SK-N-SH treated with all-trans-retinoic acid at 6 μM for 48 hours (cell line): Measurements from ENCODE around the gene MB21D2.

Experiments used
- ATAC-seq: fragments of 200-7000 bp; cut with Tn5 transposase; 3 replicates; pipeline ENCODE4 v1.9.1; 2020; ENCODE audit warnings: mild to moderate bottlenecking, moderate library complexity
- ARNTL ChIP-seq: fragments of 450-650 bp; formaldehyde crosslinking; IDR thresholded peaks from 2 replicates; pipeline ENCODE4 v1.5.0; 2020; ENCODE audit warnings: low read depth, mild to moderate bottlenecking, moderate library complexity, borderline replicate concordance
- BACH2 ChIP-seq: fragments of 250-450 bp; sonication (Bioruptor Pico); IDR thresholded peaks from 2 replicates; pipeline ENCODE4 v1.9.0; 2021; ENCODE audit warnings: mild to moderate bottlenecking, borderline replicate concordance
- CSDC2 ChIP-seq: fragments of 250-450 bp; sonication (Bioruptor Pico); IDR thresholded peaks from 2 replicates; pipeline ENCODE4 v1.5.0; 2020; ENCODE audit warnings: mild to moderate bottlenecking, moderate library complexity
- ESRRG ChIP-seq: fragments of 250-450 bp; sonication (Bioruptor Pico); IDR thresholded peaks from 2 replicates; pipeline ENCODE4 v1.6.1; 2021; ENCODE audit warnings: mild to moderate bottlenecking
- GLIS3 ChIP-seq: fragments of 250-450 bp; sonication (Bioruptor Pico); IDR thresholded peaks from 2 replicates; pipeline ENCODE4 v1.5.0; 2020; ENCODE audit warnings: mild to moderate bottlenecking, moderate library complexity
- ISL1 ChIP-seq: fragments of 250-450 bp; sonication (Bioruptor Pico); IDR thresholded peaks from 2 replicates; pipeline ENCODE4 v2.1.2; 2022; ENCODE audit warnings: mild to moderate bottlenecking, moderate library complexity
- OSR1 ChIP-seq: fragments of 250-450 bp; sonication (Bioruptor Pico); IDR thresholded peaks from 2 replicates; pipeline ENCODE4 v1.8.0; 2022; ENCODE audit warnings: moderate library complexity, mild to moderate bottlenecking, inconsistent platforms
- PPARA ChIP-seq: fragments of 250-450 bp; sonication (Bioruptor Pico); IDR thresholded peaks from 2 replicates; pipeline ENCODE4 v1.5.0; 2020; ENCODE audit warnings: mild to moderate bottlenecking, borderline replicate concordance
- RARB ChIP-seq: fragments of 250-450 bp; sonication (Bioruptor Pico); IDR thresholded peaks from 2 replicates; pipeline ENCODE4 v1.8.0; 2021; ENCODE audit warnings: mild to moderate bottlenecking, moderate library complexity
- SNAI2 ChIP-seq: fragments of 250-450 bp; sonication (Bioruptor Pico); IDR thresholded peaks from 2 replicates; pipeline ENCODE4 v1.5.0; 2020; ENCODE audit warnings: mild to moderate bottlenecking, moderate library complexity
- TCF4 ChIP-seq: fragments of 250-450 bp; sonication (Bioruptor Pico); IDR thresholded peaks from 2 replicates; pipeline ENCODE4 v1.8.0; 2021; ENCODE audit warnings: mild to moderate bottlenecking, moderate library complexity, borderline replicate concordance
- TOX ChIP-seq: fragments of 250-450 bp; sonication (Bioruptor Pico); IDR thresholded peaks from 2 replicates; pipeline ENCODE4 v1.8.0; 2021; ENCODE audit warnings: mild to moderate bottlenecking, moderate library complexity, borderline replicate concordance
- ZC3H10 ChIP-seq: fragments of 250-450 bp; sonication (Bioruptor Pico); IDR thresholded peaks from 2 replicates; pipeline ENCODE4 v1.5.1; 2021; ENCODE audit warnings: mild to moderate bottlenecking, moderate library complexity
- ZFP30 ChIP-seq: fragments of 450-650 bp; formaldehyde crosslinking; IDR thresholded peaks from 2 replicates; pipeline ENCODE4 v1.5.0; 2022; ENCODE audit warnings: mild to moderate bottlenecking, moderate library complexity
- ZNF565 ChIP-seq: fragments of 450-650 bp; formaldehyde crosslinking; conservative IDR thresholded peaks from 2 replicates; pipeline ENCODE4 v1.5.0; 2020; ENCODE audit warnings: low read depth, mild to moderate bottlenecking, moderate library complexity
- ZNF70 ChIP-seq: fragments of 450-650 bp; formaldehyde crosslinking; IDR thresholded peaks from 2 replicates; pipeline ENCODE4 v1.5.0; 2020; ENCODE audit warnings: mild to moderate bottlenecking, moderate library complexity
- TF ChIP-seq, protein P1 (sequence below): fragments of 250-450 bp; sonication (Bioruptor Pico); IDR thresholded peaks from 2 replicates; pipeline ENCODE4 v1.8.0; 2020; ENCODE audit warnings: mild to moderate bottlenecking, moderate library complexity, borderline replicate concordance
- TF ChIP-seq, protein P2 (sequence below): fragments of 250-450 bp; sonication (Bioruptor Pico); IDR thresholded peaks from 2 replicates; pipeline ENCODE4 v1.5.1; 2021; ENCODE audit warnings: mild to moderate bottlenecking, moderate library complexity
- TF ChIP-seq, protein P3 (sequence below): fragments of 250-450 bp; sonication (Bioruptor Pico); IDR thresholded peaks from 2 replicates; pipeline ENCODE4 v1.8.0; 2021; ENCODE audit warnings: low read depth, mild to moderate bottlenecking, moderate library complexity, borderline replicate concordance
- TF ChIP-seq, protein P4 (sequence below): fragments of 250-450 bp; sonication (Bioruptor Pico); IDR thresholded peaks from 2 replicates; pipeline ENCODE4 v1.5.1; 2020; ENCODE audit warnings: low read depth, mild to moderate bottlenecking, moderate library complexity

The MB21D2 gene

DNA sequence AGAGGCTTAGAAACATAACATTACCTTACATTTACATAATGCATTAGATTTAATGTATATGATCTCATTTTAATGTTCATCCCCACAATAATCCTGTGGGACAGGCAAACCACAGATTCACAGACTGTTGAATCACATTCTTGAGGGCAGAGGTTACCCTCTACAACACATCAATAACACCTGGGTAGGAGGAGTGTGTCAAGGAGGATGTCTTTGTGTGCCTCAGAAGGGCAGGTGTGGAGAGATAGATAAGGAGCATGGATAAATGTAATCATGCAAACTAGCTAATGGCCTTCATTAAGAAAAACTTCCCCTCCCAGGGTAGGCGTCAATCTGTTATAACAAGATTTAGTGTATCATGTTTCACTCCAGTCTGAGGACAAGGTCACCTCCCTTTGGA is 12.9 kb upstream of the MB21D2 start:
- ATAC-seq, result no peak
- no peak for TF ChIP-seq ISL1
- TF ChIP-seq, protein P1, sequence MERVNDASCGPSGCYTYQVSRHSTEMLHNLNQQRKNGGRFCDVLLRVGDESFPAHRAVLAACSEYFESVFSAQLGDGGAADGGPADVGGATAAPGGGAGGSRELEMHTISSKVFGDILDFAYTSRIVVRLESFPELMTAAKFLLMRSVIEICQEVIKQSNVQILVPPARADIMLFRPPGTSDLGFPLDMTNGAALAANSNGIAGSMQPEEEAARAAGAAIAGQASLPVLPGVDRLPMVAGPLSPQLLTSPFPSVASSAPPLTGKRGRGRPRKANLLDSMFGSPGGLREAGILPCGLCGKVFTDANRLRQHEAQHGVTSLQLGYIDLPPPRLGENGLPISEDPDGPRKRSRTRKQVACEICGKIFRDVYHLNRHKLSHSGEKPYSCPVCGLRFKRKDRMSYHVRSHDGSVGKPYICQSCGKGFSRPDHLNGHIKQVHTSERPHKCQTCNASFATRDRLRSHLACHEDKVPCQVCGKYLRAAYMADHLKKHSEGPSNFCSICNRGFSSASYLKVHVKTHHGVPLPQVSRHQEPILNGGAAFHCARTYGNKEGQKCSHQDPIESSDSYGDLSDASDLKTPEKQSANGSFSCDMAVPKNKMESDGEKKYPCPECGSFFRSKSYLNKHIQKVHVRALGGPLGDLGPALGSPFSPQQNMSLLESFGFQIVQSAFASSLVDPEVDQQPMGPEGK (CRISPR knock-in tag), result no peak

DNA sequence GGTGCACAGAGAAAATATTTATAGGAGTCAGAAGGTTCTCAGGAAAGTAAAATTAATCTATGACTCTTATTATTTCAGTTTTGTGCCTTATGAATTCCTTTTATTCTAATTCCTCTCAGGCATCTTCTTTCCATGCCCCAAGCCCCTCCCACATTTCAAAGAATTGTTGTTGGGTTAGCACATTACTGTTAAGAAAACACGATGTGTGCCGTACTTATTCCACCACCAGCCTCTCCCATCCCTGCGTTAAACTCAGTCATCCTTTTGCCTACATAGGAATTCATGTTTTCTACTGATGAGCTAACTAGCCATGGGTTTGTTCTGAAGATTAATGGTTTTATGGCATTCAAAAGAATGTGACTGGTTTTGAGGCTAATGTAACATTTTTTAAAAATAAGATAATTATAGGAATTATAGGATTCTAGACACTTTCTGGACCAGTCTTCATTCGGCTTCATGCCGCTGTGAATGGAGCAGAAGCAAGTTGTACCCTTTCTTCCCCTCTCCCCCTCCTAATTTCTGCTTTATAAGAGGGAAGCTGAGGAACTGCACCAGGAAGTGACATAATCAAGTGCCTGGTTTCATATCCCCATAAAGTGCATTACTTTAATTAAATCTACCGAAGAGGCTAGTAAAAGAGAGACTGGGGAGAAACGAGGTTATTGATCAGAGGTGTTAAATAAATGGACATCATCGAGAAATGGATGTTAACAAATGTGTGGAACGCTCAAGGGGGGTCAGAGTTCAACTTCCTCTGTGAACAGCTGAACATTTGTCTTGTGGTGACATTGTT is 12.3 kb upstream of the MB21D2 start:
- ATAC-seq, result no peak
- TF ChIP-seq SNAI2 (CRISPR knock-in tag) (no peak), ESRRG (CRISPR knock-in tag) (no peak), TCF4 (CRISPR knock-in tag) (no peak), ARNTL (CRISPR knock-in tag) (no peak), ZNF565 (CRISPR knock-in tag) (no peak), ZC3H10 (CRISPR knock-in tag) (no peak), TOX (CRISPR knock-in tag) (no peak), GLIS3 (no peak), ZNF70 (CRISPR knock-in tag) (no peak), BACH2 (CRISPR knock-in tag) (no peak), OSR1 (CRISPR knock-in tag) (no peak), PPARA (no peak), RARB (no peak), ISL1 (no peak), CSDC2 (CRISPR knock-in tag) (no peak), ZFP30 (no peak)
- TF ChIP-seq, protein P2, sequence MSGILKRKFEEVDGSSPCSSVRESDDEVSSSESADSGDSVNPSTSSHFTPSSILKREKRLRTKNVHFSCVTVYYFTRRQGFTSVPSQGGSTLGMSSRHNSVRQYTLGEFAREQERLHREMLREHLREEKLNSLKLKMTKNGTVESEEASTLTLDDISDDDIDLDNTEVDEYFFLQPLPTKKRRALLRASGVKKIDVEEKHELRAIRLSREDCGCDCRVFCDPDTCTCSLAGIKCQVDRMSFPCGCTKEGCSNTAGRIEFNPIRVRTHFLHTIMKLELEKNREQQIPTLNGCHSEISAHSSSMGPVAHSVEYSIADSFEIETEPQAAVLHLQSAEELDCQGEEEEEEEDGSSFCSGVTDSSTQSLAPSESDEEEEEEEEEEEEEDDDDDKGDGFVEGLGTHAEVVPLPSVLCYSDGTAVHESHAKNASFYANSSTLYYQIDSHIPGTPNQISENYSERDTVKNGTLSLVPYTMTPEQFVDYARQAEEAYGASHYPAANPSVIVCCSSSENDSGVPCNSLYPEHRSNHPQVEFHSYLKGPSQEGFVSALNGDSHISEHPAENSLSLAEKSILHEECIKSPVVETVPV (CRISPR knock-in tag), result no peak
- TF ChIP-seq, protein P3, sequence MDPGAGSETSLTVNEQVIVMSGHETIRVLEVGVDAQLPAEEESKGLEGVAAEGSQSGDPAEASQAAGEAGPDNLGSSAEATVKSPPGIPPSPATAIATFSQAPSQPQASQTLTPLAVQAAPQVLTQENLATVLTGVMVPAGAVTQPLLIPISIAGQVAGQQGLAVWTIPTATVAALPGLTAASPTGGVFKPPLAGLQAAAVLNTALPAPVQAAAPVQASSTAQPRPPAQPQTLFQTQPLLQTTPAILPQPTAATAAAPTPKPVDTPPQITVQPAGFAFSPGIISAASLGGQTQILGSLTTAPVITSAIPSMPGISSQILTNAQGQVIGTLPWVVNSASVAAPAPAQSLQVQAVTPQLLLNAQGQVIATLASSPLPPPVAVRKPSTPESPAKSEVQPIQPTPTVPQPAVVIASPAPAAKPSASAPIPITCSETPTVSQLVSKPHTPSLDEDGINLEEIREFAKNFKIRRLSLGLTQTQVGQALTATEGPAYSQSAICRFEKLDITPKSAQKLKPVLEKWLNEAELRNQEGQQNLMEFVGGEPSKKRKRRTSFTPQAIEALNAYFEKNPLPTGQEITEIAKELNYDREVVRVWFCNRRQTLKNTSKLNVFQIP (CRISPR knock-in tag), result no peak
- TF ChIP-seq, protein P1 (CRISPR knock-in tag), result no peak

DNA sequence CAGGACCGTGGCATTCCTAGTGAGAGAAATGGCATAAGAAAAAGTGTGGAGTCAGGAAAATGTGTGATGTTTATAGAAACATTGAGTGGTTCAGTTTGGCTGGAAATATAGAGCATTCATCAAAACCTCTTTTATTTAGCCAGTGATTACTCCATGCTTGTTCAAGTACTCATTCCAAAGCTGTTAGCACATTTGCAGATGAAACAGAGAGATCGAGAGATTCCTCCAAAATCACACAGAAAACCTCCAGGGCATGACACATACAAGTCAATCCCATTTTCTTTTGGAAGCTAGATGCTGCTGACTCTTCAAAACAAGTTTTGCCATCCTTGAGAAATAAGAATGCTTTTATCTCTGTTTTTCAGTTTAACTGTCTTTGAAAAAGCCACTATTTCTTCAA is 11.5 kb upstream of the MB21D2 start:
- ATAC-seq, result no peak
- TF ChIP-seq ZFP30, result no peak
- no peak for TF ChIP-seq TCF4 (CRISPR knock-in tag)
- TF ChIP-seq, protein P4, sequence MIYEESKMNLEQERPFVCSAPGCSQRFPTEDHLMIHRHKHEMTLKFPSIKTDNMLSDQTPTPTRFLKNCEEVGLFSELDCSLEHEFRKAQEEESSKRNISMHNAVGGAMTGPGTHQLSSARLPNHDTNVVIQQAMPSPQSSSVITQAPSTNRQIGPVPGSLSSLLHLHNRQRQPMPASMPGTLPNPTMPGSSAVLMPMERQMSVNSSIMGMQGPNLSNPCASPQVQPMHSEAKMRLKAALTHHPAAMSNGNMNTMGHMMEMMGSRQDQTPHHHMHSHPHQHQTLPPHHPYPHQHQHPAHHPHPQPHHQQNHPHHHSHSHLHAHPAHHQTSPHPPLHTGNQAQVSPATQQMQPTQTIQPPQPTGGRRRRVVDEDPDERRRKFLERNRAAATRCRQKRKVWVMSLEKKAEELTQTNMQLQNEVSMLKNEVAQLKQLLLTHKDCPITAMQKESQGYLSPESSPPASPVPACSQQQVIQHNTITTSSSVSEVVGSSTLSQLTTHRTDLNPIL, result no peak

DNA sequence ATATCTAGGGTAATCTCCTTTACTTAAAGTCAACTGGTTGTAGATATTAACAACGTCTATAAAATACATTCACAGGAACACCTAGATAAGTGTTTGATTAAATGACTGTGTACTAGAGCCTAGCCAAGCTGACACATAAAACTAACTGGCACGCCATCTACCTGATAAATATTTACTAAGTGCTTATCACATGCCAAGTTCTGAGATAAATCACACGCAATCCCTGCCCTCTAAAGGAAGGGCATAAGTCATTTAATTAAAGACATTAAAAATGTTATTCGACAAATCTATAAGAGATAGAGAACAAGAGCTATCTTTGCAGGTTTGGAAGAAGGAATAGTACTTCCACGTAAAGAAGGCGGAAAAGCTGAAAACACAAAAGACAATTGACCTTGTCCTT is 11.1 kb upstream of the MB21D2 start:
- no peak for ATAC-seq
- TF ChIP-seq ARNTL (CRISPR knock-in tag), result no peak
- no peak for TF ChIP-seq ZNF70 (CRISPR knock-in tag)
- no peak for TF ChIP-seq CSDC2 (CRISPR knock-in tag)
- no peak for TF ChIP-seq TCF4 (CRISPR knock-in tag)
- TF ChIP-seq ZFP30, result no peak
- TF ChIP-seq, protein P2 (CRISPR knock-in tag), result no peak
- no peak for TF ChIP-seq BACH2 (CRISPR knock-in tag)
- TF ChIP-seq, protein P1 (CRISPR knock-in tag), result no peak
- no peak for TF ChIP-seq GLIS3
- TF ChIP-seq PPARA, result no peak
